ENCODE measurements around the gene RHO. TPM values are rescaled to one million over a fixed set of nuclear protein-coding genes. Genes with fewer than 3 reads are reported as not detected.

The RHO gene
- total RNA-seq, 1 donor from 2014 or later, result not detected

DNA sequence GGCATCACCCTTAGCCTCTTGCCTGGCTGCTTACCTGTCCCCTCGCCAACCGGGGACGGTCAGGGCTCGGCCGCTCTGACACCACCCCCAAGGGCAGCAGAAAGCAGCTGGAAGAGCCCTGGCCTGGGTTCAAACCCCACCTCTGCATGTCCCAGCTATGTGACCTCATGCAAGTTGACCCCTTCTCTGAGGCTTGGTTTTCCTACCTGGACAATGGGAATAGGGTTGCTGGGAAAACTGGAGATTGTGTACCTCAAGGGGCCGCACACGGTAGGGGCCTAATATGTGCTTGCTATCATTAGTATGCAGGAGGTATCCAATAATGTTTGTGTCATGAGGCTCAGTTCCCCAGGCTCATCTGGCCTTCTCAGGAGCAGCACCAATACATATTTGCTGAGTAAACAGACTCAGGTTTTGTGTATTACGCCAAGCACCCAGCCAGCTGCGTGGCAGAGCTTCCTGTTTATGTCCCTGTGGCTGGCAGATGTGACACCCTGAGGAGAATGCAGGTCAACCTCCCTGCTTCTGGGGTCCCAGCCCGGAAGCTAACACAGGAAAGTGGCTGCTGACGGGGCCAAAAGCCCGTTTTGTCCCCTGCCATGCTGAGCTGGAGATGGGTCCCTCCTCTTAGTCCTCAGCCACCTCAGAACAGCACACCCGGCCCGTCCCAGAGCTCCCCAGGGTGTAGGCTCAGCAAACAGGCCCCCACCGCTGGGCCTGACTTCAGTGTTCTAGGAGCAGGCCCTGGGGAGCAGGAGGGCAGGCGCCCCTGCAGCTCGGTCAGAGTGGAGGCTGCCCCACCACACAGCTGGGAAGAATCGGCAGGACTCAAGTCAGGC, 48.3 kb downstream of the RHO start:
- no peak for DNase-seq (ENCODE audit: low read depth)

- DNase-seq (ENCODE audit: low read depth), result no peak
Observed at GRCh38 chr3:129577366-129577765, 48.9 kb downstream of the RHO start.

DNA sequence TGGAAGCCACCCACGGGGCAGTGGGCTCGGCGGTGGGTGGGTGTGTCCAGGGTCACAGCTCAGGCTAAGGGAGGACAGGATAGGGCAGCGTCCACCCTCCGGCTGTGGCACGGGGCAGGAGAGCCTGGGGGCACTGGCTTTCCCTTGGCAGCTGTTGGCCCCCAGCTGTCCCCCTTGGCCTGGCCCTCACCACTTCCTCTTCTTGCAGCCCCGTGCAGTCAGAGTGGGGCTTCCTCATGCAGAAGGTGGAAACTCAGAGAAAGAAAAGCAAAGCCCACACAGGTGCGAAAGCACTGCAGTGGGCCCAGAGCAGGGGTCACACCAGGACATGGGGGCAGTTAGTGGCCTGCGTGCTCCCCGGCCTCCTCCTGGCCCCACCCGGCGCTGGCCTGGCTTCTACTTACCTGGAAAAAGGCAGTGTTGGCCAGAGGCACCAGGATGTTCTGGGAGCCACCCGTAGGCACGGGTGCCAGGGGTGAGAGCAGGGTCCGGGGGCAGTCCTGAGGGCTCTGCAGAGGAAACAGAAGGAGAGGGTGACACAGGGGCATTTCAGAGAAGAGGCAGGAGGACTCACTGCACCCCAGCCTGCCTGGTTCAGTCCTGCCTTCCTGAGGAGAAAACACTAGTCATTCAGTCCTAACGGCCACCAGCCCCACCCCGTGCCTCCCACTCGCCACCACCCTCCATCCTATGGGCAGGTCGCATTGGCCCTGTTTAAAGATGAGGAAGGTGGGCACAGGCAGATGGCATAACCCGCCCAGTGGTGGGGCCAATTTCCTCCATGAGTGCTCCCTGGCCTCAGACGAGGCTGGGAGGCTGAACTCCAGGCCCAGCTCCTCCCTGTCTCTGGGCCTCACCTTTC, 49.7 kb downstream of the RHO start:
- peak; percentile 37 for DNase-seq (ENCODE audit: low read depth)

DNA sequence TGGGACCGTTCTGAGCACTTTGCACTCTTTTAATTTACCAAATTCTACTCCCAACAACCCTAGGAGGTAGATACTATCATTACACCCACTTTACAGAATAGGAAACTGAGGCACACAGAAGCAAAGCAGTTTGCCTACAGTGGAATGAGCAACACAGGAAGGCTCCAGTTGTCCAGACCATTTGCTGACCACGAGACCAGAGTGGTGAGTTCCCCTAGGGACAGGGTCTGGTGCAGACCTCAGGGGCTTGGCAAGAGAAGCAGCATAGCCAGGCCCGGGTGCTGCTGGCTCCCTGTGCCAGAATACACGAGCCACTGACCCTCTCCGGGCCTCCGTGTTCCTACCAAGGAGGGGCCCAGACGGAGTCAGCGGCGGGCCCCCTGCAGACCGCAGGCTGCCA, 51.6 kb downstream of the RHO start:
- DNase-seq (ENCODE audit: low read depth), result peak; percentile 92

DNA sequence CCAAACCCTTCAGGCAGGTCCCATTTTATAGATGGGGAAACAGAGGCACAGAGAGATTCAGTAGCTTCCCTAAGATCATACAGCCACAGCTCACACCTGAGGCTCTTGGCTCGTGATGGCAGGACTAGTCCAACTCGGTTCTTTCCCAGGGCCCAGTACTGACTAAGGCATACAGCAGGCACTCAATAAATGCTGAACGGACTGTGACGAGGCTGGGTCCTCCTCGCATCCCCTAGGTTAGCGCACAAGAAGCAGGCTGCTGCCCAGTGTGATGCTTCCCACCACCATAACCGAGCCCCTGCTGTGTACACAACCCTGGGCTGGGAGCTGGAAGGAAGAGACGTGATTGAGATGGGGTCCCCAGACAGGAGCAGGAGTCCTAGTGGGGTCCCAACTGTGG, 53.2 kb downstream of the RHO start:
- no peak for DNase-seq (ENCODE audit: low read depth)

GRCh38 chr3:129582799-129583198, 54.4 kb downstream of the RHO start:
- DNase-seq (ENCODE audit: low read depth), result peak; percentile 80

DNA sequence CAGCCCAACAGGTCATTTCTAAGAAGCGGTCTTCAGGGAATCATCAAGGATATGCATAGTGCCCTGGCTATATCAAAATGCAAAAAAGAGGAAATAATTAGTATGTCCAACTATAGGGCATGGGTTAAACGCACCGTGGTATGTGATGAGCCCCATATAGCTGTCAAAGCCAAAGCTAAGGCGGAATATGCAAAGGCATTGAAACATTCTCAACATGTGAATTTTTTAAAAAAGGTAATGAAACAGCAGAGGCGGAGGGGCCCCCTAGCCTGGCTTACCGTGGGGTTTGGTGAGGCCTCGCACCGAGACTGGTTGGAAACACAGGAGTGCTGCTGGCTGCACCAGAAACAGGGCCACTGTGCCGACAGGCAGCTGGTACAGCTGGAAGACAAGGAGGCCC, 54.9 kb downstream of the RHO start:
- DNase-seq (ENCODE audit: low read depth), result no peak

DNA sequence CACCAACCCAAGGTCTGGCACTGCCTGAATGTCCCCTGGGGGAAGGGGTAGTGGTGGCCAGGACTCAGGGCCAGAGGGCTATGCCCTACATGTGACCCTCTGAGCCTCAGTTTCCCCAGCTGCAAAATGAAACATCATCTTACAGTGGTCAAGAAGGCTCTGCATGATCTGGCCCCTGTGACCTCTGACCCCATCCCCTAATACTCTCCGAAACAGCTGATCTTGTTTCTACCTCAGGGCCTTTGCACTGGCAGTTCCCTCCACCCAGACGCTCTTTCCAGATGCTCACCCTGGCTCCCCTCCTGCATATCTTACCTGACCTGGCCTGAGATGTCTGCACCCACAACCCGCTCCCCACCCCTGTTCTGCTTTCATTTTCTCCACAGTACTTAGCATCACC, 56.2 kb downstream of the RHO start:
- no peak for DNase-seq (ENCODE audit: low read depth)

Other genes with a start within 250 kb of the RHO start
- gene HMCES, start 249.8 kb upstream of the RHO start, total RNA-seq, result 10.6 and 16.1 TPM in 2 replicates
- 0.35 TPM in 1 of 2 replicates, not detected in the other for gene EFCAB12, start 100.0 kb upstream of the RHO start, total RNA-seq
- 15.9 and 16.1 TPM in 2 replicates for gene MBD4, start 88.7 kb upstream of the RHO start, total RNA-seq
- 8.1 and 10.7 TPM in 2 replicates for gene IFT122, start 88.4 kb upstream of the RHO start, total RNA-seq
- gene H1-8, start 14.5 kb downstream of the RHO start, total RNA-seq, result not detected in 2 replicates
- gene PLXND1, start 78.0 kb downstream of the RHO start, total RNA-seq, result 37.7 and 44.2 TPM in 2 replicates

Data from myocyte (in vitro differentiated cells).